Neural cell (in vitro differentiated cells): ENCODE measurements around the gene PKNOX2.

Experiments
- EP300 ChIP-seq: fragments of 450-650 bp; conservative IDR thresholded peaks from 2 replicates; pipeline ENCODE4 v1.6.1; 2014; ENCODE audit warnings: antibody characterized with exemption, mild to moderate bottlenecking, moderate library complexity; ENCODE audit not compliant: poor library complexity, severe bottlenecking
- POLR2AphosphoS5 ChIP-seq: IDR thresholded peaks from 2 replicates; pipeline ENCODE4 v1.6.1; 2012
- TAF1 ChIP-seq: IDR thresholded peaks from 2 replicates; pipeline ENCODE4 v1.6.1; 2012; ENCODE audit warnings: low read depth
- TF ChIP-seq, protein P1 (sequence below): IDR thresholded peaks from 2 replicates; pipeline ENCODE4 v1.6.1; 2012; ENCODE audit warnings: borderline replicate concordance
- TF ChIP-seq, protein P2 (sequence below): fragments of 450-650 bp; IDR thresholded peaks from 2 replicates; pipeline ENCODE4 v1.5.1; 2014; ENCODE audit warnings: antibody characterized with exemption, mild to moderate bottlenecking, moderate library complexity; ENCODE audit not compliant: poor library complexity, severe bottlenecking

GRCh38 chr11:125295931-125296330, 131.4 kb downstream of the PKNOX2 start:
- TF ChIP-seq, protein P1, sequence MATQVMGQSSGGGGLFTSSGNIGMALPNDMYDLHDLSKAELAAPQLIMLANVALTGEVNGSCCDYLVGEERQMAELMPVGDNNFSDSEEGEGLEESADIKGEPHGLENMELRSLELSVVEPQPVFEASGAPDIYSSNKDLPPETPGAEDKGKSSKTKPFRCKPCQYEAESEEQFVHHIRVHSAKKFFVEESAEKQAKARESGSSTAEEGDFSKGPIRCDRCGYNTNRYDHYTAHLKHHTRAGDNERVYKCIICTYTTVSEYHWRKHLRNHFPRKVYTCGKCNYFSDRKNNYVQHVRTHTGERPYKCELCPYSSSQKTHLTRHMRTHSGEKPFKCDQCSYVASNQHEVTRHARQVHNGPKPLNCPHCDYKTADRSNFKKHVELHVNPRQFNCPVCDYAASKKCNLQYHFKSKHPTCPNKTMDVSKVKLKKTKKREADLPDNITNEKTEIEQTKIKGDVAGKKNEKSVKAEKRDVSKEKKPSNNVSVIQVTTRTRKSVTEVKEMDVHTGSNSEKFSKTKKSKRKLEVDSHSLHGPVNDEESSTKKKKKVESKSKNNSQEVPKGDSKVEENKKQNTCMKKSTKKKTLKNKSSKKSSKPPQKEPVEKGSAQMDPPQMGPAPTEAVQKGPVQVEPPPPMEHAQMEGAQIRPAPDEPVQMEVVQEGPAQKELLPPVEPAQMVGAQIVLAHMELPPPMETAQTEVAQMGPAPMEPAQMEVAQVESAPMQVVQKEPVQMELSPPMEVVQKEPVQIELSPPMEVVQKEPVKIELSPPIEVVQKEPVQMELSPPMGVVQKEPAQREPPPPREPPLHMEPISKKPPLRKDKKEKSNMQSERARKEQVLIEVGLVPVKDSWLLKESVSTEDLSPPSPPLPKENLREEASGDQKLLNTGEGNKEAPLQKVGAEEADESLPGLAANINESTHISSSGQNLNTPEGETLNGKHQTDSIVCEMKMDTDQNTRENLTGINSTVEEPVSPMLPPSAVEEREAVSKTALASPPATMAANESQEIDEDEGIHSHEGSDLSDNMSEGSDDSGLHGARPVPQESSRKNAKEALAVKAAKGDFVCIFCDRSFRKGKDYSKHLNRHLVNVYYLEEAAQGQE: no peak
- TF ChIP-seq EP300 (no peak), TAF1 (no peak), POLR2AphosphoS5 (no peak)
- TF ChIP-seq, protein P2, sequence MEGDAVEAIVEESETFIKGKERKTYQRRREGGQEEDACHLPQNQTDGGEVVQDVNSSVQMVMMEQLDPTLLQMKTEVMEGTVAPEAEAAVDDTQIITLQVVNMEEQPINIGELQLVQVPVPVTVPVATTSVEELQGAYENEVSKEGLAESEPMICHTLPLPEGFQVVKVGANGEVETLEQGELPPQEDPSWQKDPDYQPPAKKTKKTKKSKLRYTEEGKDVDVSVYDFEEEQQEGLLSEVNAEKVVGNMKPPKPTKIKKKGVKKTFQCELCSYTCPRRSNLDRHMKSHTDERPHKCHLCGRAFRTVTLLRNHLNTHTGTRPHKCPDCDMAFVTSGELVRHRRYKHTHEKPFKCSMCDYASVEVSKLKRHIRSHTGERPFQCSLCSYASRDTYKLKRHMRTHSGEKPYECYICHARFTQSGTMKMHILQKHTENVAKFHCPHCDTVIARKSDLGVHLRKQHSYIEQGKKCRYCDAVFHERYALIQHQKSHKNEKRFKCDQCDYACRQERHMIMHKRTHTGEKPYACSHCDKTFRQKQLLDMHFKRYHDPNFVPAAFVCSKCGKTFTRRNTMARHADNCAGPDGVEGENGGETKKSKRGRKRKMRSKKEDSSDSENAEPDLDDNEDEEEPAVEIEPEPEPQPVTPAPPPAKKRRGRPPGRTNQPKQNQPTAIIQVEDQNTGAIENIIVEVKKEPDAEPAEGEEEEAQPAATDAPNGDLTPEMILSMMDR: no peak
